ENCODE data around the gene PIGV. TPM values are rescaled to one million over a fixed set of nuclear protein-coding genes. Genes with fewer than 3 reads are reported as not detected.
A peak's percentile ranks its signal among the peaks of the same experiment; 100 is the strongest.

The PIGV gene
- total RNA-seq, 1 experiment from 2014 or later = 14.7 TPM

DNA sequence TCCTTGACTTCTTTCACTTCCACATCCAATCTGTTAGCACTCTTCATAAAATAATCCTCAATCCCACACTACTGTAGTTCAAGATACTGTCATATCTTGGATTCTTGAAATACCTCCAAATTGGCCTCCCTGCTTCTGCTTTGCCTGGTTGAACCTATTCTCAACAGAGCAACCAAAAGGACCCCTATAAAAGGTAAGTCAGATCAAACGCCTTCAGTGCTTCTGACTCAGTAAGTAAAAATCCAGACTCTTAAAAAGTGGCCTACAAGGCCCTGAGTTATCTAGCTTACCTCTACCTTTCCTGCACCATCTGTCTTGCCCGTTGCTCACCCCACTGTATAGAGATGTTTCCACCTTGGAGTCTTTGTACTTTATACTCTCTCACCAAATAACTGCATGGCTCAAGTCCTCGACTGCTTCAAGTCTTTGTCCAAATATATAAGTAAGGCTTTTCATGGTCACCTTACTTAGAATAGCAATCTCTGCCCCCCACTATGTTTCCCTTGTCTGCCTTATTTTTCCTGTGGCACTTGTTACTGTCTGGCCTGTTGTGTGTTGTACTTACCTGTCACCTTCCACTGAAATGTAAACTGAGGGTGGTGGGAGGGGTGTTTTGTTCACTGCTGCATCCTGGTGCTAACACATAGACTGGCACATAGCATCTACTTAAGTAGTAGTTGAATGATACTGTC lies 5.1 kb upstream of the PIGV start:
- intact Hi-C loops (cut with micrococcal nuclease) = no loop called here
- Mint-ChIP-seq H3K4me3 (ENCODE audit: unreplicated experiment) (no peak overlapping the region), H3K9me3 (ENCODE audit: unreplicated experiment) (no peaks in the 10 kb centered on the region), H3K27ac (ENCODE audit: low read depth, unreplicated experiment) (peak overlapping the region; percentile 73), H3K4me1 (ENCODE audit: insufficient read depth, unreplicated experiment) (peaks cover 42% of the 10 kb centered on the region), H3K36me3 (ENCODE audit: insufficient read depth, unreplicated experiment) (peaks cover 59% of the 10 kb centered on the region), H3K27me3 (ENCODE audit: insufficient read depth, unreplicated experiment) (no peaks in the 10 kb centered on the region)
- no peak for DNase-seq (ENCODE audit: unreplicated experiment)
- no peak for TF ChIP-seq CTCF (IDR thresholded peaks at IDR 0.05; ENCODE audit: unreplicated experiment)
- POLR2A ChIA-PET = interaction anchor here (0.8 to 1.0 kb wide), 2 partner anchors 90 kb away, joined by 3 read pairs; no protein-coding TSS in a partner anchor
- CTCF ChIA-PET = no interaction called here
- no TSS peak for BruUV-seq (replicated peaks)

- intact Hi-C loops (cut with micrococcal nuclease) = no loop called here
Measured at GRCh38 chr1:26783646-26784022, 4.1 kb upstream of the PIGV start.

DNA sequence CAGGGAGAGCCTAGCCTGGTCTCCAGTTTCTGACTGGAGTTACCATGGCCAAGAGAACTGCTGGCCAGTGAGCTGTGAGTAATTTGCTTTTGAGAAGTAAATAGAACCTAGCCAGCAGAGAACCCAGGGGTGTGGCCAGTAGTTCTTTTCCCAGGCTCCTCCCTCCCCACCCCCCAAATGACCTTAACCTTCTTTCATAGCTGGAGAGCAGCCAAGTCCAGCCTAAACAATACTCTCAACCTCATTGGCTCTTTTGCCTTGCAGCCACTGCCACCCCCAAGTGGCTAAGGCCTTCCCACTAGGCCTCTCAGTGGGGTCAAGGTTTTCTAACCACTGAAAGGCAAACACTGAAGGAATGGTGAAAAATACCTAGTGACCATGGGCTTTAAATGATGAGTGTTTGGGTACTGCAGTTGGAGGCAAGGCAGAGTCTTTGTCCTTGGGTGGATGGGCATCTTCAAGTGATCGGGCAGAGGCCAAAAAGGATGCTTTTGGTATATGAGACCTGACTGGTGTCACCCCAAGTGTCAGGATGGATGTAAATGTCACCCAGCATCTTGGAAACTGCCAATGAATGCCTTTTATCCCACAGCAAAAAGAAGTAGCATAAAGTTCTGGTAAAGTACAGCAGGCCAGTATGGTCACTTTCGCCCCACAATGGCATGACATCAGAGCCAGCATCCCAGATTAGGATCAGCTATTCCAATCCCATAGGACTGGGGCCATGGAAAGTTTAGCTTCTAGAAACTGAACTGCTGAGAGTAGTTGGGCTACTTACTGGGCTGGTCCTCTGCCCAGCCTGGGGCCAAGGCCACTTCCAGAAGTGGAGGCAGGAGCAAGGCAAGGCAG lies 3.5 kb upstream of the PIGV start:
- no peaks in the 10 kb centered on the region for H3K9me3 Mint-ChIP-seq (ENCODE audit: unreplicated experiment)
- H3K4me3 Mint-ChIP-seq (ENCODE audit: unreplicated experiment) = no peak overlapping the region
- DNase-seq (ENCODE audit: unreplicated experiment) = peak; percentile 75
- BruUV-seq (replicated peaks) = no TSS peak
- TF ChIP-seq CTCF (IDR thresholded peaks at IDR 0.05; ENCODE audit: unreplicated experiment) = no peak
- no peak overlapping the region for H3K27ac Mint-ChIP-seq (ENCODE audit: low read depth, unreplicated experiment)
- H3K4me1 Mint-ChIP-seq (ENCODE audit: insufficient read depth, unreplicated experiment) = peaks cover 49% of the 10 kb centered on the region
- CTCF ChIA-PET = interaction anchor here (0.6 to 1.6 kb wide), 3 partner anchors 38 to 179 kb away, joined by 3 to 5 read pairs (median 3); no protein-coding TSS in a partner anchor
- intact Hi-C loops (cut with micrococcal nuclease) = no loop called here
- POLR2A ChIA-PET = interaction anchor here (0.7 to 3.2 kb wide), 8 partner anchors 12 to 116 kb away, joined by 3 to 12 read pairs (median 4); partner anchors contain the start of gene GPATCH3
- H3K27me3 Mint-ChIP-seq (ENCODE audit: insufficient read depth, unreplicated experiment) = no peaks in the 10 kb centered on the region
- H3K36me3 Mint-ChIP-seq (ENCODE audit: insufficient read depth, unreplicated experiment) = peaks cover 43% of the 10 kb centered on the region

More at GRCh38 chr1:26783646-26784022, 4.1 kb upstream of the PIGV start:
- BruUV-seq (replicated peaks) = no TSS peak
- no peak for DNase-seq (ENCODE audit: unreplicated experiment)
- no peak overlapping the region for H3K27ac Mint-ChIP-seq (ENCODE audit: low read depth, unreplicated experiment)
- H3K9me3 Mint-ChIP-seq (ENCODE audit: unreplicated experiment) = no peaks in the 10 kb centered on the region
- H3K36me3 Mint-ChIP-seq (ENCODE audit: insufficient read depth, unreplicated experiment) = peaks cover 50% of the 10 kb centered on the region
- no peaks in the 10 kb centered on the region for H3K27me3 Mint-ChIP-seq (ENCODE audit: insufficient read depth, unreplicated experiment)
- no peak for TF ChIP-seq CTCF (IDR thresholded peaks at IDR 0.05; ENCODE audit: unreplicated experiment)
- peaks cover 45% of the 10 kb centered on the region for H3K4me1 Mint-ChIP-seq (ENCODE audit: insufficient read depth, unreplicated experiment)
- CTCF ChIA-PET = interaction anchor here (1.1 kb wide), 1 partner anchor 179 kb away, joined by 3 read pairs; no protein-coding TSS in a partner anchor
- H3K4me3 Mint-ChIP-seq (ENCODE audit: unreplicated experiment) = no peak overlapping the region
- POLR2A ChIA-PET = interaction anchor here (0.8 to 3.2 kb wide), 6 partner anchors 15 to 117 kb away, joined by 3 to 12 read pairs (median 4); partner anchors contain the start of gene GPATCH3

DNA sequence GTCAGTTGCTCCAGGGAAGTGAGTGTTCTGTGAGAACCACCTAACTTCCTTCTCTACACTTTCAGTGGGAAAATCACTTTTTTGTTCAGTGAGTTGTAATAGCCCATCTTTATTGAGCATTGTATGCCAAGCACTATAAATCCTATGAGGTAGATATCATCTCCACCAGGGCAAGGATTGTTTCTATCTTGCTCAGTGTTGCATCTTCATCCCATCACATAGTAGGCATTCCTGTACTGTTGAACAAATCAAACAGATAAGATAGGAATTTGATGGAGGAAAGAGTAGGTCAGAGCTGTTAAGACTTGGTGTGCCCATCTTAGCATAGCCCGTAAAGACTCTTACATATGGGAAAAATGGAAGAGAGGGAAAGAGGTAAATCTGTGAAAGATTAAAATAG lies 2.9 kb upstream of the PIGV start:
- ChIA-PET POLR2A (interaction anchor here (0.5 to 3.2 kb wide), 7 partner anchors 19 to 108 kb away, joined by 3 to 12 read pairs (median 4); partner anchors contain the start of gene GPN2), CTCF (interaction anchor here (0.6 to 1.6 kb wide), 5 partner anchors 27 to 191 kb away, joined by 3 to 5 read pairs (median 3); no protein-coding TSS in a partner anchor)
- DNase-seq (ENCODE audit: unreplicated experiment) = no peak
- BruUV-seq (replicated peaks) = no TSS peak
- Mint-ChIP-seq H3K27me3 (ENCODE audit: insufficient read depth, unreplicated experiment) (no peaks in the 10 kb centered on the region), H3K9me3 (ENCODE audit: unreplicated experiment) (no peaks in the 10 kb centered on the region), H3K27ac (ENCODE audit: low read depth, unreplicated experiment) (peak overlapping the region; percentile 44), H3K36me3 (ENCODE audit: insufficient read depth, unreplicated experiment) (peaks cover 37% of the 10 kb centered on the region), H3K4me3 (ENCODE audit: unreplicated experiment) (no peak overlapping the region), H3K4me1 (ENCODE audit: insufficient read depth, unreplicated experiment) (peaks cover 52% of the 10 kb centered on the region)
- intact Hi-C loops (cut with micrococcal nuclease) = no loop called here
- no peak for TF ChIP-seq CTCF (IDR thresholded peaks at IDR 0.05; ENCODE audit: unreplicated experiment)

Measured in MCF 10A (cell line).